Measurements from ENCODE around the gene RNF220.

The RNF220 gene

GRCh38 chr1:44605914-44606615, 201.0 kb downstream of the RNF220 start:
- DNase-seq (ENCODE audit: low read depth): no peak
- no peak overlapping the region for H3K4me3 ChIP-seq (ENCODE audit: low read depth, low read length)
- TF ChIP-seq, protein P1, sequence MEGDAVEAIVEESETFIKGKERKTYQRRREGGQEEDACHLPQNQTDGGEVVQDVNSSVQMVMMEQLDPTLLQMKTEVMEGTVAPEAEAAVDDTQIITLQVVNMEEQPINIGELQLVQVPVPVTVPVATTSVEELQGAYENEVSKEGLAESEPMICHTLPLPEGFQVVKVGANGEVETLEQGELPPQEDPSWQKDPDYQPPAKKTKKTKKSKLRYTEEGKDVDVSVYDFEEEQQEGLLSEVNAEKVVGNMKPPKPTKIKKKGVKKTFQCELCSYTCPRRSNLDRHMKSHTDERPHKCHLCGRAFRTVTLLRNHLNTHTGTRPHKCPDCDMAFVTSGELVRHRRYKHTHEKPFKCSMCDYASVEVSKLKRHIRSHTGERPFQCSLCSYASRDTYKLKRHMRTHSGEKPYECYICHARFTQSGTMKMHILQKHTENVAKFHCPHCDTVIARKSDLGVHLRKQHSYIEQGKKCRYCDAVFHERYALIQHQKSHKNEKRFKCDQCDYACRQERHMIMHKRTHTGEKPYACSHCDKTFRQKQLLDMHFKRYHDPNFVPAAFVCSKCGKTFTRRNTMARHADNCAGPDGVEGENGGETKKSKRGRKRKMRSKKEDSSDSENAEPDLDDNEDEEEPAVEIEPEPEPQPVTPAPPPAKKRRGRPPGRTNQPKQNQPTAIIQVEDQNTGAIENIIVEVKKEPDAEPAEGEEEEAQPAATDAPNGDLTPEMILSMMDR (conservative IDR thresholded peaks at IDR 0.05; ENCODE audit: low read depth, low read length): no peak

DNA sequence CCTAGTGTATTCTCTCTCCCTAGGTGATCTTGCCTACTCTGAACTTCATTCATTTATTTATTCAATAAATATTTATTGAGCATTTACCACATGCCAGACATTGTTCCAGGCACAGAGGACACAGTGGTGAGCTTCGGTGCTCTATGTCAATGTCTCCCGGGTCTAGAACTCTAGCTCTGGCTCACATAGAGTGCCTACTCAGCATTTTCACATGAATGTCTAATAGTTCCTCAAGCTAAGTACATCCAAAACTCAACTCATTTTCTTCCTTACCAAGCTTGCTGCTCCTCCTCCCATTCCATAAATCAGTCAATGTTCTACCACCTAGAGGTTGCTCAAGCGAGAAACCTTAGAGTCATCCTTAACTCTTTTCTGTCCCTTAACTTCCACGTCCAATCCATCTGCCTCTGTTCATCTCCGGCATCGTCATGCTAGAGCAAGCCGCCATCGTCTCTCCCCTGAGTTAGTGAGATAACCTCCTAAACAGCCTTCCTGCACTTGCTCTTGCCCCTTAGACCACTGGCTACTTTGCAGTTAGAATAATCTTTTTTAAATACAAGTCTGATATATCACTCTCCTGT, 201.7 kb downstream of the RNF220 start:
- TF ChIP-seq, protein P1 (conservative IDR thresholded peaks at IDR 0.05; ENCODE audit: low read depth, low read length): no peak
- DNase-seq (ENCODE audit: low read depth): no peak
- no peak overlapping the region for H3K4me3 ChIP-seq (ENCODE audit: low read depth, low read length)

GRCh38 chr1:44608141-44608540, 203.1 kb downstream of the RNF220 start:
- TF ChIP-seq, protein P1 (conservative IDR thresholded peaks at IDR 0.05; ENCODE audit: low read depth, low read length): peak; percentile 44
- no peak for DNase-seq (ENCODE audit: low read depth)
- no peak overlapping the region for H3K4me3 ChIP-seq (ENCODE audit: low read depth, low read length)

GRCh38 chr1:44609412-44609767, 204.3 kb downstream of the RNF220 start:
- DNase-seq (ENCODE audit: low read depth): peak; percentile 55

DNA sequence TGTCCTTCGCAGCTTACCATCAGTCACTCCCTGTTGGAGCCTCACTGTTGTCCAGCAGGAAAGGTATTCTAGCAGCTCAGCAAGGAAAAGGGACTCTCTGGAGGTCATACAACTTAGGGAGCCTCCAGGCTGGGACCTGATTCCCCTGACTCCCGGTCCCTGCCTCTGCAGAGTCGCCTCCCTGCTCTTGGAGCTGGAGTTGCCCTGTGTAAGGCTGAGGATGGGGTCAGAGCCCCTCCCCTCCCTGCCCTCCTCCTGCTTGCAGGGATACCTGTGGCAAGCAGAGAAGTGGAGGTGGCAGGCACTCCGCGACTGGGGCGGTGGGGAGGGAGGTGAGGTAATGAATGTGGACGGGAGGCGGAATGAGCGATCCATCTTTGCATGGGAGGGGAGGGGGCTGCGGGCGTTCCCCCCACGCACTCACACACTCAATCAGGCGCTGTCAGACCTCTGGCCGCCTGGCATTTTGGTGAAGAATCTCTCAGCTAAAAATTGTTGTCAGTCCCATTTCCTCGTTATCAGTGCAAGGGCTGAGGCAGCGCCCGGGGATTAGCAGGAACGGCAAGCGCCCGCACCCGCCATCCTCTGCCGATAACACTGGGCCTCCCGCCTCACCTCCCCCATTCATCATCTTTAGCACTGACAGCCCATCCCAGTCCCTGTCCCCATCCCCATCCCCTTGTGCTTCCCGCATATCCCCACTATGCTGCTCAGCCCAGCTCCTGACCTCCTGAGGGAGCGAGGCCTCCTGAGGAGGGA, 204.9 kb downstream of the RNF220 start:
- TF ChIP-seq, protein P1 (conservative IDR thresholded peaks at IDR 0.05; ENCODE audit: low read depth, low read length): no peak
- H3K4me3 ChIP-seq (ENCODE audit: low read depth, low read length): no peak overlapping the region
- DNase-seq (ENCODE audit: low read depth): no peak

More at GRCh38 chr1:44609412-44609767, 204.3 kb downstream of the RNF220 start:
- TF ChIP-seq, protein P1 (conservative IDR thresholded peaks at IDR 0.05; ENCODE audit: low read depth, low read length): peak; percentile 75
- no peak overlapping the region for H3K4me3 ChIP-seq (ENCODE audit: low read depth, low read length)

- no peak for DNase-seq (ENCODE audit: low read depth)
- H3K4me3 ChIP-seq (ENCODE audit: low read depth, low read length): no peak overlapping the region
- TF ChIP-seq, protein P1 (conservative IDR thresholded peaks at IDR 0.05; ENCODE audit: low read depth, low read length): no peak
Measured at GRCh38 chr1:44610527-44611148, 205.6 kb downstream of the RNF220 start.

All from choroid plexus epithelial cell (primary cell).